ENCODE results near the gene GJA9. TPM values are rescaled to one million over a fixed set of nuclear protein-coding genes. Genes with fewer than 3 reads are reported as not detected.

The GJA9 gene
- total and polyA plus RNA-seq, 2 of the 8 experiments (the other 6 are each of a cell fraction or from before 2014, with no cell fraction given) = not detected

GRCh38 chr1:38873027-38873969, 8.1 kb downstream of the GJA9 start, which contains the start of gene MYCBP:
Gene MYCBP (minus strand): TSS chr1:38873348. CDS start chr1:38873305, 43 bp downstream.
- Histone ChIP-seq H3K18ac (ENCODE audit: extremely low read depth, low read length) (no peak within 1 kb of the TSS), H2BK20ac (ENCODE audit: low read length) (no peak within 1 kb of the TSS), H2AFZ (ENCODE audit: low read length) (peak within 1 kb of the TSS; percentile 54), H3K23ac (ENCODE audit: insufficient read length) (no peak within 1 kb of the TSS), H4K5ac (ENCODE audit: insufficient read length, low read depth, low read length) (no peak within 1 kb of the TSS), H3K9ac (replicated peaks in 1 of 4; ENCODE audit: extremely low read depth in 1 of 4, low read depth in 3 of 4, low read length in 3 of 4) (peak within 1 kb of the TSS; percentile 15 to 65 (median 53); a peak in 6 of 7 replicates), H3K36me3 (ENCODE audit: control insufficient read depth in 2 of 4, insufficient read depth in 4 of 4, low read length in 3 of 4) (no peaks in the 10 kb centered on the region), H2BK12ac (ENCODE audit: low read depth, low read length) (no peak within 1 kb of the TSS), H4K8ac (ENCODE audit: extremely low read depth, insufficient read depth, low read length) (0 out of 2 replicates have a peak within 1 kb of the TSS, but pooled peaks have one; percentile 57), H3K27ac (ENCODE audit: low read depth, low read length) (no peak within 1 kb of the TSS), H2BK5ac (ENCODE audit: low read depth, low read length) (no peak within 1 kb of the TSS), H3K14ac (ENCODE audit: insufficient read length) (no peak within 1 kb of the TSS), H3K4ac (replicated peaks; ENCODE audit: insufficient read length, low read depth, low read length) (no peak within 1 kb of the TSS), H3K9me3 (ENCODE audit: insufficient read depth in 2 of 2, low read depth in 1 of 2, low read length in 1 of 2) (no peaks in the 10 kb centered on the region), H3K23me2 (ENCODE audit: low read depth, low read length) (peaks cover 6% of the 10 kb centered on the region; the same call in 1 of the 2 replicates), H2AK5ac (ENCODE audit: low read depth, low read length) (no peak within 1 kb of the TSS; the same call in 1 of the 2 replicates), H3K56ac (replicated peaks; ENCODE audit: insufficient read length, low read depth, low read length) (no peak within 1 kb of the TSS), H3K4me2 (ENCODE audit: insufficient read depth in 1 of 2, low read depth in 2 of 2, low read length in 2 of 2) (peak within 1 kb of the TSS; percentile 71 to 82), H3K4me3 (ENCODE audit: extremely low read depth in 1 of 4, insufficient read depth in 2 of 4, low read depth in 3 of 4, low read length in 4 of 4) (peak within 1 kb of the TSS; percentile 68 to 78 (median 72)), H3K4me1 (replicated peaks in 1 of 4; ENCODE audit: control insufficient read depth in 3 of 4, insufficient read depth in 4 of 4, low read length in 3 of 4) (peaks cover 0 to 3% (median under 1%) of the 10 kb centered on the region in 4 experiments; a peak in 3 of 7 replicates), H2BK120ac (replicated peaks; ENCODE audit: low read depth, low read length) (no peak within 1 kb of the TSS), H2BK15ac (ENCODE audit: low read length) (no peak within 1 kb of the TSS), H3K79me2 (ENCODE audit: control insufficient read depth in 1 of 2, insufficient read depth in 2 of 2, low read length in 2 of 2) (no peaks in the 10 kb centered on the region; a peak in 1 of 4 replicates), H3K79me1 (ENCODE audit: low read depth, low read length) (no peaks in the 10 kb centered on the region), H3K27me3 (replicated peaks in 1 of 4; ENCODE audit: control insufficient read depth in 3 of 4, extremely low read depth in 1 of 4, insufficient read depth in 3 of 4, low read length in 3 of 4) (no peaks in the 10 kb centered on the region), H4K91ac (replicated peaks; ENCODE audit: insufficient read length, low read length) (peak within 1 kb of the TSS; percentile 2), H4K20me1 (replicated peaks in 1 of 2; ENCODE audit: control insufficient read depth in 1 of 2, insufficient read depth in 2 of 2, low read length in 2 of 2) (no peaks in the 10 kb centered on the region)
- ChIA-PET CTCF (ENCODE audit: partially characterized antibody) (interaction anchor here (1.1 to 1.3 kb wide), 4 partner anchors 8 to 212 kb away, joined by 3 to 5 read pairs (median 4); partner anchors contain the start of gene GJA9), POLR2A (ENCODE audit: partially characterized antibody) (interaction anchor here (0.8 to 1.9 kb wide), 7 partner anchors 13 to 153 kb away, joined by 3 to 6 read pairs (median 4); partner anchors contain the start of gene NDUFS5)
- WGBS, 2 experiments (ENCODE audit: extremely low coverage in 1 of 2, insufficient coverage in 1 of 2, insufficient read length in 1 of 2, insufficient replicate concordance in 2 of 2, low coverage in 1 of 2, low lambda C conversion rate in 2 of 2, missing lambda C conversion rate in 1 of 2) = 3% methylated on average over 56 of the region's 69 CpGs; no CpG with 5 or more reads in 1 of the 2 experiments
- peak; percentile 96 to 99 for DNase-seq (ENCODE audit: low read depth in 1 of 2, low spot score in 2 of 2)
- FAIRE-seq = no peak
- TF ChIP-seq TBP (IDR thresholded peaks at IDR 0.05; ENCODE audit: low read depth, low read length) (peak; percentile 61), PHF8 (conservative IDR thresholded peaks at IDR 0.05; ENCODE audit: low read depth, low read length) (0 out of 2 replicates have a peak, but pooled peaks have one; percentile 39), RXRA (IDR thresholded peaks at IDR 0.05; ENCODE audit: insufficient read depth, low read depth, low read length) (no peak), CREB1 (IDR thresholded peaks at IDR 0.05) (peak; percentile 57), RAD21 (IDR thresholded peaks at IDR 0.05 in 1 of 2, conservative IDR thresholded peaks at IDR 0.05 in 1 of 2; ENCODE audit: low read depth in 2 of 2, low read length in 2 of 2) (no peak; a peak in 1 of 4 replicates), SP4 (IDR thresholded peaks at IDR 0.05; ENCODE audit: low read length) (no peak), TAF7 (optimal IDR thresholded peaks at IDR 0.05; ENCODE audit: borderline replicate concordance, low read depth, low read length) (no peak), SUZ12 (IDR thresholded peaks at IDR 0.05; ENCODE audit: low read length) (no peak), CBX8 (IDR thresholded peaks at IDR 0.05; ENCODE audit: borderline replicate concordance, low read depth, low read length) (no peak)
